ENCODE data around the gene ZNF319. TPM values are rescaled to one million over a fixed set of nuclear protein-coding genes. Genes with fewer than 3 reads are reported as not detected.

Gene ZNF319
- total RNA-seq, 4 donors from 2014 or later, result 3.3 to 12.1 (median 8.4) TPM

GRCh38 chr16:57970970-57971369 lies 29.5 kb downstream of the ZNF319 start, which contains the start of gene CNGB1:
TSS of gene CNGB1 (minus strand) at chr16:57971128. CDS start at chr16:57967286, 3,842 bp downstream.
- Histone ChIP-seq H3K27me3 (no peaks in the 10 kb centered on the region), H3K9me3 (no peaks in the 10 kb centered on the region), H3K4me3 (no peak within 1 kb of the TSS), H3K36me3 (no peaks in the 10 kb centered on the region), H3K27ac (no peak within 1 kb of the TSS), H3K4me1 (no peaks in the 10 kb centered on the region)
- no peak for DNase-seq
- TF ChIP-seq POLR2A (IDR thresholded peaks at IDR 0.05) (no peak), CTCF (IDR thresholded peaks at IDR 0.05) (no peak)

GRCh38 chr16:57970319-57970718 lies 30.2 kb downstream of the ZNF319 start:
- no peak for DNase-seq
- Histone ChIP-seq H3K27ac (no peak overlapping the region), H3K36me3 (no peaks in the 10 kb centered on the region), H3K9me3 (no peaks in the 10 kb centered on the region), H3K27me3 (no peaks in the 10 kb centered on the region), H3K4me1 (no peaks in the 10 kb centered on the region), H3K4me3 (no peak overlapping the region)
- TF ChIP-seq POLR2A (IDR thresholded peaks at IDR 0.05) (no peak), CTCF (IDR thresholded peaks at IDR 0.05) (no peak)

- H3K4me3 ChIP-seq, result no peak overlapping the region
- no peaks in the 10 kb centered on the region for H3K4me1 ChIP-seq
- H3K27ac ChIP-seq, result no peak overlapping the region
- no peaks in the 10 kb centered on the region for H3K27me3 ChIP-seq
- TF ChIP-seq CTCF (IDR thresholded peaks at IDR 0.05) (no peak), POLR2A (IDR thresholded peaks at IDR 0.05) (no peak)
- no peak for DNase-seq
- H3K9me3 ChIP-seq, result no peaks in the 10 kb centered on the region
- H3K36me3 ChIP-seq, result no peaks in the 10 kb centered on the region
Measured at GRCh38 chr16:57969451-57970123, 30.9 kb downstream of the ZNF319 start.

- no peak overlapping the region for H3K4me3 ChIP-seq
- H3K36me3 ChIP-seq, result no peaks in the 10 kb centered on the region
- DNase-seq, result no peak
- no peak overlapping the region for H3K27ac ChIP-seq
- TF ChIP-seq POLR2A (IDR thresholded peaks at IDR 0.05), result no peak
- TF ChIP-seq CTCF (IDR thresholded peaks at IDR 0.05), result no peak
- no peaks in the 10 kb centered on the region for H3K9me3 ChIP-seq
- H3K27me3 ChIP-seq, result no peaks in the 10 kb centered on the region
- H3K4me1 ChIP-seq, result no peaks in the 10 kb centered on the region
Measured at GRCh38 chr16:57967916-57968315, 32.6 kb downstream of the ZNF319 start.

GRCh38 chr16:57966986-57967385 lies 33.5 kb downstream of the ZNF319 start:
- no peak overlapping the region for H3K27ac ChIP-seq
- DNase-seq, result no peak
- no peaks in the 10 kb centered on the region for H3K27me3 ChIP-seq
- no peaks in the 10 kb centered on the region for H3K9me3 ChIP-seq
- H3K4me3 ChIP-seq, result no peak overlapping the region
- H3K36me3 ChIP-seq, result no peaks in the 10 kb centered on the region
- H3K4me1 ChIP-seq, result no peaks in the 10 kb centered on the region
- TF ChIP-seq POLR2A (IDR thresholded peaks at IDR 0.05) (no peak), CTCF (IDR thresholded peaks at IDR 0.05) (no peak)

All from Peyer's patch (tissue), 4 donors.